ENCODE data around the gene NLRP11. TPM values are rescaled to one million over a fixed set of nuclear protein-coding genes. Genes with fewer than 3 reads are reported as not detected.

NLRP11 gene
- total RNA-seq, 1 experiment from 2014 or later = 0.15 TPM

DNA sequence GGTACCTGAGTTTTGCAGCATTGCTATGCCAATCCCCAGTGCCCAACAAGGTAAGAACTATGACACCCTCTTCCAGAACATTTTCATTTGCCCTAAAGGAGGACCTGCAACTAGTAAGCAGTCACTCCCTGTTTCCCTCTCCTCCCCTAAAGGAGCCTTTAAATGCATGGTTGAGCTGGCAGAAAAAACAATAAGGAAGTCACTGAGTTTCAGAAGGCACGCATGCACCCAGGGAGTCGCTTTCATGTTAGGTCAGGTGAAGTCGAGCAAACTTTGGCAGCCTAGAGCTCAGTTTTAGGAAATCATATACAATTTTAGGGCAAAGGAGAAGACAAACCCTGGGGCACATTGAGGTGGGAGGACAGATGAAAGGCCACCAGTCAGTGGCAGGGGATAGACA is 11.8 kb downstream of the NLRP11 start:
- POLR2A ChIA-PET (ENCODE audit: unreplicated experiment) = no interaction called here
- CTCF ChIA-PET = no interaction called here
- no peaks in the 10 kb centered on the region for H3K36me3 ChIP-seq (ENCODE audit: low read depth, low read length)
- no peaks in the 10 kb centered on the region for H3K79me2 ChIP-seq (ENCODE audit: low read length)
- intact Hi-C loops (cut with micrococcal nuclease) = no loop called here
- no peak for ATAC-seq
- no peaks in the 10 kb centered on the region for H3K9me3 ChIP-seq (ENCODE audit: low read length)
- no peak overlapping the region for H3K9ac ChIP-seq (ENCODE audit: low read length)
- no peaks in the 10 kb centered on the region for H4K20me1 ChIP-seq (ENCODE audit: low read length)
- H3K9me2 ChIP-seq (replicated peaks; ENCODE audit: low read length) = no peaks in the 10 kb centered on the region
- BruUV-seq (replicated peaks) = no TSS peak
- H3K4me3 ChIP-seq (ENCODE audit: low read length) = no peak overlapping the region
- H3K27me3 ChIP-seq (ENCODE audit: low read length) = peaks cover 50% of the 10 kb centered on the region
- no peak for DNase-seq
- no peaks in the 10 kb centered on the region for H3K4me1 ChIP-seq (ENCODE audit: insufficient read depth, low read length)
- H3K27ac ChIP-seq (ENCODE audit: low read length) = no peak overlapping the region
- H3K4me2 ChIP-seq (ENCODE audit: low read length) = no peak overlapping the region
- H3F3A ChIP-seq (ENCODE audit: low read length, unreplicated experiment) = no peaks in the 10 kb centered on the region
- no peak overlapping the region for H2AFZ ChIP-seq (ENCODE audit: low read length)
- TF ChIP-seq EZH2 (IDR thresholded peaks at IDR 0.05; ENCODE audit: low read length, unreplicated experiment) (no peak), EZH2phosphoT487 (IDR thresholded peaks at IDR 0.05; ENCODE audit: borderline replicate concordance, low read length) (no peak)
- TF ChIP-seq, protein P1, sequence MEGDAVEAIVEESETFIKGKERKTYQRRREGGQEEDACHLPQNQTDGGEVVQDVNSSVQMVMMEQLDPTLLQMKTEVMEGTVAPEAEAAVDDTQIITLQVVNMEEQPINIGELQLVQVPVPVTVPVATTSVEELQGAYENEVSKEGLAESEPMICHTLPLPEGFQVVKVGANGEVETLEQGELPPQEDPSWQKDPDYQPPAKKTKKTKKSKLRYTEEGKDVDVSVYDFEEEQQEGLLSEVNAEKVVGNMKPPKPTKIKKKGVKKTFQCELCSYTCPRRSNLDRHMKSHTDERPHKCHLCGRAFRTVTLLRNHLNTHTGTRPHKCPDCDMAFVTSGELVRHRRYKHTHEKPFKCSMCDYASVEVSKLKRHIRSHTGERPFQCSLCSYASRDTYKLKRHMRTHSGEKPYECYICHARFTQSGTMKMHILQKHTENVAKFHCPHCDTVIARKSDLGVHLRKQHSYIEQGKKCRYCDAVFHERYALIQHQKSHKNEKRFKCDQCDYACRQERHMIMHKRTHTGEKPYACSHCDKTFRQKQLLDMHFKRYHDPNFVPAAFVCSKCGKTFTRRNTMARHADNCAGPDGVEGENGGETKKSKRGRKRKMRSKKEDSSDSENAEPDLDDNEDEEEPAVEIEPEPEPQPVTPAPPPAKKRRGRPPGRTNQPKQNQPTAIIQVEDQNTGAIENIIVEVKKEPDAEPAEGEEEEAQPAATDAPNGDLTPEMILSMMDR (conservative IDR thresholded peaks at IDR 0.05; ENCODE audit: low read depth, low read length) = no peak

DNA sequence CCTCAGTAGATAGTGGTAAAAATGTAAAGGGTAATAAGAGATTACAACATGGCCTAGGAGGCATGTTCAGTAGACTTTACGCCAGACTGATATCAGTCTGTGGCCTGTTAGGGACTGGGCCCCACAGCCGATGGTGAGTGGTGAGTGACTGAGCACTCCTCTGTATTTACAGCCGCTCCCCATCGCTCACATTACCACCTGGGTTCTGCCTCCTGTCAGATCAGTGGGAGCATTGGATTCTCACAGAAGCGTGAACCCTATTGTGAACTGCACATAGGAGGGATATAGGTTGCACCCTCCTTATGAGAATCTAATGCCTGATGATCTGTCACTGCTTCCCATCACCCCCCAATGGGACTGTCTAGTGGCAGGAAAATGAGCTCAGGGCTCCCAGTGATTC is 17.9 kb downstream of the NLRP11 start:
- Histone ChIP-seq H3K79me2 (ENCODE audit: low read length) (no peaks in the 10 kb centered on the region), H3K4me2 (ENCODE audit: low read length) (no peak overlapping the region), H3K9ac (ENCODE audit: low read length) (no peak overlapping the region), H3K4me3 (ENCODE audit: low read length) (no peak overlapping the region), H3K9me3 (ENCODE audit: low read length) (no peaks in the 10 kb centered on the region), H3F3A (ENCODE audit: low read length, unreplicated experiment) (no peaks in the 10 kb centered on the region), H2AFZ (ENCODE audit: low read length) (no peak overlapping the region), H3K27ac (ENCODE audit: low read length) (no peak overlapping the region), H4K20me1 (ENCODE audit: low read length) (no peaks in the 10 kb centered on the region), H3K27me3 (ENCODE audit: low read length) (peaks cover 61% of the 10 kb centered on the region), H3K9me2 (replicated peaks; ENCODE audit: low read length) (no peaks in the 10 kb centered on the region), H3K36me3 (ENCODE audit: low read depth, low read length) (no peaks in the 10 kb centered on the region), H3K4me1 (ENCODE audit: insufficient read depth, low read length) (no peaks in the 10 kb centered on the region)
- ChIA-PET CTCF (no interaction called here), POLR2A (ENCODE audit: unreplicated experiment) (no interaction called here)
- ATAC-seq (no peak), DNase-seq (no peak)
- BruUV-seq (replicated peaks) = no TSS peak
- TF ChIP-seq EZH2 (IDR thresholded peaks at IDR 0.05; ENCODE audit: low read length, unreplicated experiment) (no peak), EZH2phosphoT487 (IDR thresholded peaks at IDR 0.05; ENCODE audit: borderline replicate concordance, low read length) (no peak)
- TF ChIP-seq, protein P1 (conservative IDR thresholded peaks at IDR 0.05; ENCODE audit: low read depth, low read length) = no peak
- intact Hi-C loops (cut with micrococcal nuclease) = no loop called here

DNA sequence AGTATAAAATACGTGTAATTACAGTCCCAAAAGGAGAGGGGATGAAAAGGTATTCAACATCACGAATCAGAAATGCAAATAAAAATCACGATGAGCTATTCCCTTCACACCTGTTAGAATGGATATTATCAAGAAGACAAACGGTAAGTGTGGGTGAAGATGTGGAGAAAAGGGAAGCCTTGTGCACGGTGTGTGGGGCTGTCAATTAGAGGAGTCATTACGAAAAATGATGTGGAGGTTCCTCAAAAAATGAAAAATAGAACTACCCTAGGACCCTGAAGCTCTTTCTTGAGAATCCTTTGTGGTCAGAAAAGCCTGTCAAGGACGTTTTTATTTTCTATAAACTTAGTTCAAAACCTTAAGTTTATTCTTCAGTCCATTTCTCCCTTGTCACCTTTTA is 19.4 kb downstream of the NLRP11 start:
- POLR2A ChIA-PET (ENCODE audit: unreplicated experiment) = no interaction called here
- Histone ChIP-seq H3K36me3 (ENCODE audit: low read depth, low read length) (no peaks in the 10 kb centered on the region), H3K4me1 (ENCODE audit: insufficient read depth, low read length) (no peaks in the 10 kb centered on the region), H3K79me2 (ENCODE audit: low read length) (no peaks in the 10 kb centered on the region), H3K4me2 (ENCODE audit: low read length) (no peak overlapping the region), H2AFZ (ENCODE audit: low read length) (no peak overlapping the region), H3K9ac (ENCODE audit: low read length) (no peak overlapping the region), H3K27ac (ENCODE audit: low read length) (no peak overlapping the region), H3K9me2 (replicated peaks; ENCODE audit: low read length) (no peaks in the 10 kb centered on the region), H3F3A (ENCODE audit: low read length, unreplicated experiment) (no peaks in the 10 kb centered on the region), H4K20me1 (ENCODE audit: low read length) (no peaks in the 10 kb centered on the region), H3K4me3 (ENCODE audit: low read length) (no peak overlapping the region), H3K9me3 (ENCODE audit: low read length) (no peaks in the 10 kb centered on the region), H3K27me3 (ENCODE audit: low read length) (peaks cover 50% of the 10 kb centered on the region)
- intact Hi-C loops (cut with micrococcal nuclease) = no loop called here
- no TSS peak for BruUV-seq (replicated peaks)
- CTCF ChIA-PET = interaction anchor here (0.6 kb wide), 1 partner anchor 441 kb away, joined by 3 read pairs; no protein-coding TSS in a partner anchor
- TF ChIP-seq EZH2 (IDR thresholded peaks at IDR 0.05; ENCODE audit: low read length, unreplicated experiment) (no peak), EZH2phosphoT487 (IDR thresholded peaks at IDR 0.05; ENCODE audit: borderline replicate concordance, low read length) (no peak)
- TF ChIP-seq, protein P1 (conservative IDR thresholded peaks at IDR 0.05; ENCODE audit: low read depth, low read length) = no peak
- ATAC-seq (no peak), DNase-seq (no peak)
